Neural progenitor cell (in vitro differentiated cells): ENCODE measurements around the gene CTU2. TPM values are rescaled to one million over a fixed set of nuclear protein-coding genes. Genes with fewer than 3 reads are reported as not detected.

Experiments
- DNase-seq: peaks from one replicate; pipeline ENCODE4 v3.0.0-alpha.2; 2016; ENCODE audit warnings: low spot score
- H2AFZ ChIP-seq: fragments of 200-600 bp; sonication (generic); replicated peaks from 2 replicates; pipeline ENCODE4 v1.6.1; 2016; ENCODE audit warnings: antibody characterized with exemption
- H3F3A ChIP-seq: fragments of 200-600 bp; sonication (generic); 2 replicates; pipeline ENCODE4 v1.6.1; 2016; ENCODE audit warnings: antibody characterized with exemption, low read depth
- H3K27ac ChIP-seq: fragments of 200-600 bp; sonication (generic); 2 replicates; pipeline ENCODE4 v1.5.1; 2016; ENCODE audit warnings: mild to moderate bottlenecking
- H3K27me3 ChIP-seq: fragments of 200-600 bp; sonication (generic); 2 replicates; pipeline ENCODE4 v1.6.1; 2016; ENCODE audit warnings: mild to moderate bottlenecking, moderate library complexity
- H3K36me3 ChIP-seq: fragments of 200-600 bp; sonication (generic); 2 replicates; pipeline ENCODE4 v1.5.1; 2016
- H3K4me1 ChIP-seq: fragments of 200-600 bp; sonication (generic); 2 replicates; pipeline ENCODE4 v1.6.1; 2016; ENCODE audit warnings: mixed run types
- H3K4me2 ChIP-seq: fragments of 200-600 bp; sonication (generic); 2 replicates; pipeline ENCODE4 v1.6.1; 2016
- H3K4me3 ChIP-seq: fragments of 200-600 bp; sonication (generic); 2 replicates; pipeline ENCODE4 v1.5.1; 2016
- H3K79me2 ChIP-seq: fragments of 200-600 bp; sonication (generic); 2 replicates; pipeline ENCODE4 v1.6.1; 2016; ENCODE audit warnings: low read depth
- H3K9ac ChIP-seq: fragments of 200-600 bp; sonication (generic); 2 replicates; pipeline ENCODE4 v1.6.1; 2016
- H3K9me3 ChIP-seq: fragments of 200-600 bp; sonication (generic); 2 replicates; pipeline ENCODE4 v1.5.1; 2016; ENCODE audit warnings: low read depth
- H4K20me1 ChIP-seq: fragments of 200-600 bp; sonication (generic); 2 replicates; pipeline ENCODE4 v1.6.1; 2016; ENCODE audit warnings: low read depth
- H3K27ac Mint-ChIP-seq: 3 replicates; pipeline ENCODE4 v1.8.0; 2021; ENCODE audit warnings: mixed read lengths
- H3K27me3 Mint-ChIP-seq: 2 replicates; pipeline ENCODE4 v1.8.0; 2022; ENCODE audit warnings: low read depth, mild to moderate bottlenecking, inconsistent platforms, moderate library complexity, mixed read lengths; ENCODE audit not compliant: insufficient read depth
- H3K36me3 Mint-ChIP-seq: 3 replicates; pipeline ENCODE4 v1.8.0; 2021; ENCODE audit warnings: mixed read lengths
- H3K4me1 Mint-ChIP-seq: 3 replicates; pipeline ENCODE4 v1.8.0; 2021; ENCODE audit warnings: mixed read lengths
- H3K4me3 Mint-ChIP-seq: 3 replicates; pipeline ENCODE4 v1.8.0; 2021; ENCODE audit warnings: mild to moderate bottlenecking, moderate library complexity, mixed read lengths
- H3K9me3 Mint-ChIP-seq: 3 replicates; pipeline ENCODE4 v1.8.0; 2020; ENCODE audit warnings: mixed read lengths
- EZH2 ChIP-seq: fragments of 200-600 bp; sonication (generic); IDR thresholded peaks from 2 replicates; pipeline ENCODE4 v1.6.1; 2017; ENCODE audit warnings: antibody characterized with exemption, mild to moderate bottlenecking, moderate library complexity
- EZH2phosphoT487 ChIP-seq: fragments of 200-600 bp; sonication (generic); IDR thresholded peaks from 2 replicates; pipeline ENCODE4 v1.6.1; 2017; ENCODE audit warnings: antibody characterized with exemption
- total RNA-seq: library from RNA; depleted of rRNA; stranded (reverse); fragments of >200 nt; gene quantifications from 2 replicates; pipeline ENCODE4 v1.2.3, GENCODE V29; 2015; ENCODE audit warnings: low replicate concordance
- TF ChIP-seq, protein P1 (sequence below): fragments of 200-600 bp; sonication (generic); IDR thresholded peaks from 2 replicates; pipeline ENCODE4 v1.5.1; 2017; ENCODE audit warnings: antibody characterized with exemption, mild to moderate bottlenecking

Gene CTU2
- total RNA-seq, 1 donor from 2014 or later, result 4.7 TPM

DNA sequence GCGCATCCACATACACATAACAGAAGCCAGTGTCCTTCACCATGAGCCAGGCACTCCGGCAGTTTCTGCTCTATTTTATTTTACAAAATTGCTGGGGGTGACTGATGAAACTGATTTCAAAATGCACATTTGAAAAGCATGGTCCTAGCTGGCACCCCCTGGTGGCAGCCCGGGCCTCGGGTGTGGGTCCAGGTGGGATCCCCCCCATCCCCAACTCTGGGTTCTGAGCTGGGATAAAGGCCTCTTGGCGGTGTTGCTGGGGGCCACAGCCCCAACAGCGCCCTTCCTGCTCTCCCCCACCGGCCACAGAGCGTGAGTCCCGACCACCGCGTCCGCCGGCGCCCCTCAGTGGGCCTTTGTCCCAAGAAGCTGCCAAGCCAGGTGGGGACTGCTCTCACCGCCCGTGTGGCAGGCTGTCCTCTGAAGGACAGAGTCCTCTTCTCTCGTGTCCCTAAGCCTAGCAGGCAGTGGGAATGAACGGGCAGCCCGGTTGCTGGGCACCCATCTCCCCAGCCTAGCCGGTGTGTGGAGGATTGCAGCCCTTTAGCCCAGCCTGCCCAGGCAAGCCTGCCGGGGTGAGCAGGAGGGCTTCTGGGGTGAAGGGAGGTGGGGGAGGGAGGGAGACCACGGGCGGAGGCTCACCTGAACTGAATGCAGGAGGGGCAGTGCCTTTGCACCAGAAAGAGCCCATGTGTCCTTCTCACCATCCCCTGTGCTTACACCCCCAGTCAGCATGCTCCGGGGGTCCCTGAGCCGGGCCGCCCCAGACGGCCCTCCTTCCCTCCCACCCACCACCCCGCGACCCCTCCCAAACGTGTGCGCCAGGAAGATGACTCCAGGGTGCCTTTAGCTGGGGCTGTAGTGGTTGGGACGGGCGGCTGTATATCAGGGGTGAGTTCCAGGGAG, 20.9 kb upstream of the CTU2 start:
- peaks cover 42% of the 10 kb centered on the region for H3K27me3 Mint-ChIP-seq
- H3K9me3 Mint-ChIP-seq, result no peaks in the 10 kb centered on the region
- Histone ChIP-seq H3K27me3 (peaks cover 58% of the 10 kb centered on the region), H3K9me3 (no peaks in the 10 kb centered on the region), H3K4me2 (peak overlapping the region; percentile 85), H3K4me3 (peak overlapping the region; percentile 66), H3K4me1 (peaks cover 16% of the 10 kb centered on the region), H3K9ac (no peak overlapping the region), H3K27ac (no peak overlapping the region), H2AFZ (peak overlapping the region; percentile 78), H3F3A (peaks cover 29% of the 10 kb centered on the region), H4K20me1 (peaks cover 7% of the 10 kb centered on the region), H3K79me2 (no peaks in the 10 kb centered on the region), H3K36me3 (no peaks in the 10 kb centered on the region)
- no peak for TF ChIP-seq EZH2phosphoT487
- peak; percentile 25 for TF ChIP-seq EZH2
- TF ChIP-seq, protein P1, sequence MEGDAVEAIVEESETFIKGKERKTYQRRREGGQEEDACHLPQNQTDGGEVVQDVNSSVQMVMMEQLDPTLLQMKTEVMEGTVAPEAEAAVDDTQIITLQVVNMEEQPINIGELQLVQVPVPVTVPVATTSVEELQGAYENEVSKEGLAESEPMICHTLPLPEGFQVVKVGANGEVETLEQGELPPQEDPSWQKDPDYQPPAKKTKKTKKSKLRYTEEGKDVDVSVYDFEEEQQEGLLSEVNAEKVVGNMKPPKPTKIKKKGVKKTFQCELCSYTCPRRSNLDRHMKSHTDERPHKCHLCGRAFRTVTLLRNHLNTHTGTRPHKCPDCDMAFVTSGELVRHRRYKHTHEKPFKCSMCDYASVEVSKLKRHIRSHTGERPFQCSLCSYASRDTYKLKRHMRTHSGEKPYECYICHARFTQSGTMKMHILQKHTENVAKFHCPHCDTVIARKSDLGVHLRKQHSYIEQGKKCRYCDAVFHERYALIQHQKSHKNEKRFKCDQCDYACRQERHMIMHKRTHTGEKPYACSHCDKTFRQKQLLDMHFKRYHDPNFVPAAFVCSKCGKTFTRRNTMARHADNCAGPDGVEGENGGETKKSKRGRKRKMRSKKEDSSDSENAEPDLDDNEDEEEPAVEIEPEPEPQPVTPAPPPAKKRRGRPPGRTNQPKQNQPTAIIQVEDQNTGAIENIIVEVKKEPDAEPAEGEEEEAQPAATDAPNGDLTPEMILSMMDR, result peak; percentile 70
- H3K36me3 Mint-ChIP-seq, result no peaks in the 10 kb centered on the region
- DNase-seq, result peak; percentile 52
- peaks cover 7% of the 10 kb centered on the region for H3K4me1 Mint-ChIP-seq
- no peak overlapping the region for H3K4me3 Mint-ChIP-seq
- H3K27ac Mint-ChIP-seq, result no peak overlapping the region

- Histone ChIP-seq H3K36me3 (no peaks in the 10 kb centered on the region), H3K4me1 (peaks cover 16% of the 10 kb centered on the region), H3F3A (peaks cover 28% of the 10 kb centered on the region), H3K4me2 (peak overlapping the region; percentile 85), H3K9me3 (no peaks in the 10 kb centered on the region), H3K79me2 (no peaks in the 10 kb centered on the region), H3K27ac (no peak overlapping the region), H3K27me3 (peaks cover 58% of the 10 kb centered on the region), H3K9ac (no peak overlapping the region), H3K4me3 (peak overlapping the region; percentile 66), H4K20me1 (peaks cover 7% of the 10 kb centered on the region), H2AFZ (peak overlapping the region; percentile 78)
- no peaks in the 10 kb centered on the region for H3K9me3 Mint-ChIP-seq
- H3K4me3 Mint-ChIP-seq, result peak overlapping the region; percentile 71
- H3K27me3 Mint-ChIP-seq, result peaks cover 42% of the 10 kb centered on the region
- H3K4me1 Mint-ChIP-seq, result peaks cover 7% of the 10 kb centered on the region
- DNase-seq, result no peak
- TF ChIP-seq, protein P1, result no peak
- peak; percentile 64 for TF ChIP-seq EZH2
- TF ChIP-seq EZH2phosphoT487, result peak; percentile 51
- no peaks in the 10 kb centered on the region for H3K36me3 Mint-ChIP-seq
- no peak overlapping the region for H3K27ac Mint-ChIP-seq
Observed at GRCh38 chr16:88686062-88686438, 20.3 kb upstream of the CTU2 start.

GRCh38 chr16:88686439-88687253, 19.7 kb upstream of the CTU2 start, which contains the start of gene SNAI3:
SNAI3 (minus strand) TSS chr16:88686507; CDS start chr16:88686406, 101 bp downstream.
- Histone ChIP-seq H3K9ac (no peak within 1 kb of the TSS), H2AFZ (peak within 1 kb of the TSS; percentile 78), H3K4me1 (peaks cover 16% of the 10 kb centered on the region), H3K79me2 (no peaks in the 10 kb centered on the region), H3K27ac (no peak within 1 kb of the TSS), H4K20me1 (peaks cover 7% of the 10 kb centered on the region), H3K4me2 (peak within 1 kb of the TSS; percentile 85), H3K27me3 (peaks cover 58% of the 10 kb centered on the region), H3K36me3 (no peaks in the 10 kb centered on the region), H3F3A (peaks cover 24% of the 10 kb centered on the region), H3K4me3 (peak within 1 kb of the TSS; percentile 66), H3K9me3 (no peaks in the 10 kb centered on the region)
- Mint-ChIP-seq H3K4me3 (peak within 1 kb of the TSS; percentile 71), H3K27ac (no peak within 1 kb of the TSS), H3K4me1 (peaks cover 7% of the 10 kb centered on the region), H3K9me3 (no peaks in the 10 kb centered on the region), H3K27me3 (peaks cover 42% of the 10 kb centered on the region), H3K36me3 (no peaks in the 10 kb centered on the region)
- DNase-seq, result peak; percentile 95
- TF ChIP-seq EZH2phosphoT487 (no peak), EZH2 (no peak)
- TF ChIP-seq, protein P1, result no peak
